Kidney tubule cell (primary cell): ENCODE data around the gene ARID4B.
"Not testable (repeated sequence)": the region's sequence is repeated elsewhere in the genome, so short reads cannot be mapped to it uniquely, and the experiment has no call there.

ENCODE experiments used
- DNase-seq: peaks from one replicate; pipeline ENCODE4 v3.0.0-alpha.2; 2018; ENCODE audit warnings: low spot score

The ARID4B gene

GRCh38 chr1:235327559-235328270, at the start of gene ARID4B:
Gene ARID4B, minus strand, starts transcription at chr1:235328179. Its CDS starts 1,260 bp downstream, at chr1:235326919.
- no peak for DNase-seq

GRCh38 chr1:235375919-235376605, 48.1 kb upstream of the ARID4B start:
- DNase-seq, result no peak

- no peak for DNase-seq
Observed at GRCh38 chr1:235369802-235370201, 41.8 kb upstream of the ARID4B start.

GRCh38 chr1:235368428-235368827, 40.4 kb upstream of the ARID4B start:
- DNase-seq, result no peak

- peak; percentile 99 for DNase-seq
Observed at GRCh38 chr1:235367000-235367908, 39.3 kb upstream of the ARID4B start, which contains the start of gene TBCE. Gene TBCE, plus strand, starts transcription at chr1:235367427. Its CDS starts 12,623 bp downstream, at chr1:235380050.

- DNase-seq, result no peak
Observed at GRCh38 chr1:235366286-235366685, 38.3 kb upstream of the ARID4B start.

GRCh38 chr1:235364189-235364588, 36.2 kb upstream of the ARID4B start:
- DNase-seq, result not testable (repeated sequence)

- no peak for DNase-seq
Observed at GRCh38 chr1:235358899-235359298, 30.9 kb upstream of the ARID4B start.

- DNase-seq, result no peak
Observed at GRCh38 chr1:235357485-235358373, 29.8 kb upstream of the ARID4B start.

- no peak for DNase-seq
Observed at GRCh38 chr1:235351898-235352297, 23.9 kb upstream of the ARID4B start.

- no peak for DNase-seq
Observed at GRCh38 chr1:235351441-235351840, 23.5 kb upstream of the ARID4B start.

GRCh38 chr1:235343726-235344125, 15.7 kb upstream of the ARID4B start:
- DNase-seq, result no peak

- no peak for DNase-seq
Observed at GRCh38 chr1:235342471-235342870, 14.5 kb upstream of the ARID4B start.

- DNase-seq, result no peak
Observed at GRCh38 chr1:235342039-235342438, 14.1 kb upstream of the ARID4B start.

- DNase-seq, result no peak
Observed at GRCh38 chr1:235341334-235341733, 13.4 kb upstream of the ARID4B start.

- DNase-seq, result no peak
Observed at GRCh38 chr1:235339746-235340145, 11.8 kb upstream of the ARID4B start.

- peak; percentile 67 for DNase-seq
Observed at GRCh38 chr1:235336903-235337302, 8.9 kb upstream of the ARID4B start.

GRCh38 chr1:235331401-235331800, 3.4 kb upstream of the ARID4B start:
- no peak for DNase-seq

- no peak for DNase-seq
Observed at GRCh38 chr1:235330918-235331285, 2.9 kb upstream of the ARID4B start.

- DNase-seq, result peak; percentile 57
Observed at GRCh38 chr1:235329139-235329902, 1.3 kb upstream of the ARID4B start.
